Heart right ventricle (tissue), 16 donors: Measurements from ENCODE around the gene RYR3. TPM values are rescaled to one million over a fixed set of nuclear protein-coding genes. Genes with fewer than 3 reads are reported as not detected.

Experiments used
- ATAC-seq, 8 donors: fragments of 200-7000 bp; cut with Tn5 transposase; one replicate each; pipeline ENCODE4 v1.9.1; 2020; ENCODE audit warnings: mild to moderate bottlenecking in 8 of 8, moderate library complexity in 8 of 8, moderate number of reproducible peaks in 1 of 8
- DNase-seq, 2 donors: peaks; one replicate each; pipeline ENCODE4 v3.0.0-alpha.2; 2020
- H3K27ac ChIP-seq, 10 donors: fragments of 200-600 bp; sonication (generic) in 2 of 10; one replicate each; pipeline versions ENCODE4 v1.5.0 to v1.8.0; 2020 to 2022; ENCODE audit warnings: mild to moderate bottlenecking in 3 of 10
- H3K27me3 ChIP-seq, 7 donors: fragments of 200-600 bp; one replicate each; pipeline ENCODE4 v1.8.0; 2021 to 2022; ENCODE audit warnings: mild to moderate bottlenecking in 2 of 7
- H3K36me3 ChIP-seq, 9 donors: fragments of 200-600 bp; sonication (generic) in 1 of 9; one replicate each; pipeline versions ENCODE4 v1.5.0 to v1.8.0; 2020 to 2022; ENCODE audit warnings: mild to moderate bottlenecking in 2 of 9
- H3K4me1 ChIP-seq, 9 donors: fragments of 200-600 bp; sonication (generic) in 1 of 9; one replicate each; pipeline versions ENCODE4 v1.5.0 to v1.8.0; 2020 to 2022; ENCODE audit warnings: mild to moderate bottlenecking in 4 of 9
- H3K4me3 ChIP-seq, 10 donors: fragments of 200-600 bp; sonication (generic) in 2 of 10; one replicate each; pipeline versions ENCODE4 v1.5.0 to v1.8.0; 2020 to 2022; ENCODE audit warnings: mild to moderate bottlenecking in 7 of 10, moderate library complexity in 2 of 10
- H3K9me3 ChIP-seq, 11 donors: fragments of 200-600 bp in 10 of 11; sonication (generic) in 2 of 11; one replicate each; pipeline versions ENCODE4 v1.5.0 to v1.8.0; 2013 to 2022; ENCODE audit warnings: mild to moderate bottlenecking in 2 of 11, control low read depth in 1 of 11, moderate library complexity in 1 of 11
- CTCF ChIP-seq, 9 donors: fragments of 200-600 bp; sonication (generic) in 2 of 9; IDR thresholded peaks; one replicate each; pipeline versions ENCODE4 v1.5.0 to v1.8.0; 2021 to 2022; ENCODE audit warnings: antibody characterized with exemption in 9 of 9, mild to moderate bottlenecking in 5 of 9, moderate library complexity in 1 of 9
- WGBS, 2 donors: extraction: QIAGEN DNeasy Blood & Tissue Kit; methylation state at CpG; one replicate each; pipeline ENCODE4 v1.1.7; 2013; ENCODE audit warnings: inconsistent platforms in 1 of 2; 5-methylcytosine and 5-hydroxymethylcytosine counted together
- intact Hi-C, 10 donors: fragments of 100-400 bp; cut with DNase I; formaldehyde crosslinking; loops; one replicate each; pipeline versions ENCODE4 v1.11.1 to v1.14.2; 2022
- polyA plus RNA-seq, 2 donors: library from polyadenylated mRNA; stranded (reverse); fragments of 200-250 nt; gene quantifications; one replicate each; pipeline ENCODE4 v1.2.3, GENCODE V29; 2013
- total RNA-seq, 10 donors: library from RNA; stranded (reverse); fragmentation: NEBNext Ultra II Directional in 3 of 10; extraction: Animal tissue kit (Norgen Biotek cat#: 25700) in 3 of 10; gene quantifications; one replicate each; pipeline versions ENCODE4 v1.2.1 to v1.2.4, GENCODE V29; 2021 to 2023
- donor health status: Arrhythmogenic right ventricular cardiomyopathy.
- donor health status: ischemic (EF 13 %, LVEDD 7.1; RV severe dilation, severe dysfunction).
- donor health status: healthy with polysubstance abuse.
- donor health status: DM: no; HTN: yes; CAD: no.
- donor health status: DM: no; HTN: no; CAD: no.
- donor health status: ischemic (EF 25% LVEDD 6.9; RV normal size, moderate dysfunction).
- donor health status: ischemic (EF 25% LVEDD 5.7; RV mildly dilated, moderate dysfunction).
- donor health status: healthy.
- donor health status: DM: yes; HTN: yes; CAD: no.
- donor health status: Ischemic cardiomyopathy.
- donor health status: ischemic (EF 35%, LVEDD 5.7; RV mildly dilated, moderate dysfunction).
- donor health status: nonischemic (EF 11% LVEDD 7.7; RV severe dilation, severe dysfunction).
- donor health status: DM: yes; HTN: yes; CAD: no.
- donor health status: PGD.
- donor health status: ischemic (EF 29% LVEDD 5.4; RV normal size, mild dysfunction).
- donor health status: nonischemic (EF 23%, LVEDD 6.1; RV moderate dilation, normal function).

The RYR3 gene
- total and polyA plus RNA-seq, 12 donors, result 0.02 to 1.00 (median 0.13) TPM; not detected in 2

DNA sequence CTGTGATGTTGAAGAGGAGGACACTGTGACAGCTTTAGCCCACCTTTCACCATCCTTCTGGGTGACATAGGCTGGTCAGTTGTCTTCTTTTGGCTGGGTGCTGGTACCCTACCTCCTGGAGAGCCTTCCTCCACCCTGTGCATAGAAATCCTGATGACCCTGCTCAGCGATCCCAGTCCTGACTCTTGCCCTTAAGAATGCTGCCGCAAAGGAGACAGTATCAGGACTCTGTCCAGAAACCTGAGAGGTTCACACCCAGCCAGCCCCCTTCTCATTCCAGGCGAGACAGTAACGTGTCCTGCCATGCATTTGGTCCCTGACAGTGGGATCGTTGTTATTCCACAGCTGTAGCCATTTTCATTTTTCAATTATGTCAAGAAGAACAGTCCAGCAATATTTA, 344.7 kb downstream of the RYR3 start:
- H3K27me3 ChIP-seq, result peaks cover 0 to 7% (median 0%) of the 10 kb centered on the region in 7 donors
- 41 to 63% methylated on average over 5 of the region's 5 CpGs for WGBS, 2 donors
- H3K27ac ChIP-seq, result no peak overlapping the region
- no peaks in the 10 kb centered on the region for H3K36me3 ChIP-seq
- intact Hi-C loops, result loop anchor here in 1 of 10 donors (10.0 kb wide), 1 partner anchor 331 kb away; no protein-coding TSS in a partner anchor
- no peaks in the 10 kb centered on the region for H3K9me3 ChIP-seq
- H3K4me3 ChIP-seq, result no peak overlapping the region
- H3K4me1 ChIP-seq, result no peaks in the 10 kb centered on the region
- DNase-seq (no peak), ATAC-seq (no peak)
- TF ChIP-seq CTCF (IDR thresholded peaks at IDR 0.05), result no peak

GRCh38 chr15:33656168-33656567, 345.4 kb downstream of the RYR3 start:
- 77 to 86% methylated on average over 6 of the region's 6 CpGs for WGBS, 2 donors
- no peaks in the 10 kb centered on the region for H3K9me3 ChIP-seq
- DNase-seq (no peak), ATAC-seq (no peak)
- intact Hi-C loops, result loop anchor here in 1 of 10 donors (10.0 kb wide), 1 partner anchor 331 kb away; no protein-coding TSS in a partner anchor
- H3K4me1 ChIP-seq, result no peaks in the 10 kb centered on the region
- TF ChIP-seq CTCF (IDR thresholded peaks at IDR 0.05), result no peak
- no peaks in the 10 kb centered on the region for H3K36me3 ChIP-seq
- peaks cover 0 to 7% (median 0%) of the 10 kb centered on the region in 7 donors for H3K27me3 ChIP-seq
- H3K4me3 ChIP-seq, result no peak overlapping the region
- no peak overlapping the region for H3K27ac ChIP-seq

DNA sequence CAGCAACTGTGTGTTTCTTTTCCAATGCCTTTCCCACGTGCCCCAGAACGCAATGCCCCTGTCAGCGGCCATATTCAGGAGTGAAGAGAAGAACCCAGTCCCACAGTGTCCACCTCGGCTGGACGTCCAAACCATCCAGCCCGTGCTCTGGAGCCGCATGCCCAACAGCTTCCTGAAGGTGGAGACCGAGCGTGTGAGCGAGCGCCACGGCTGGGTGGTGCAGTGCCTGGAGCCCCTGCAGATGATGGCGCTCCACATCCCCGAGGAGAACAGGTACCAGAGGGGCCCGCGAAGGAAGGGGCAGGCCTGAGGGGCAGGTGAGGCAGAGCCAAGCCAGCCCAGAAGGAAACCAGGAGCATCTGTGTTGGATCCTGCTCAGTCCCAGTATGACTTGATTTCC, 349.4 kb downstream of the RYR3 start:
- Histone ChIP-seq H3K4me3 (no peak overlapping the region), H3K27ac (no peak overlapping the region), H3K9me3 (no peaks in the 10 kb centered on the region), H3K4me1 (no peaks in the 10 kb centered on the region), H3K36me3 (no peaks in the 10 kb centered on the region), H3K27me3 (peaks cover 0 to 4% (median 0%) of the 10 kb centered on the region in 7 donors)
- no peak for TF ChIP-seq CTCF (IDR thresholded peaks at IDR 0.05)
- no peak for ATAC-seq
- intact Hi-C loops, result no loop called here
- WGBS, 2 donors, result 89 to 92% methylated on average over 16 of the region's 16 CpGs
- DNase-seq, result no peak

DNA sequence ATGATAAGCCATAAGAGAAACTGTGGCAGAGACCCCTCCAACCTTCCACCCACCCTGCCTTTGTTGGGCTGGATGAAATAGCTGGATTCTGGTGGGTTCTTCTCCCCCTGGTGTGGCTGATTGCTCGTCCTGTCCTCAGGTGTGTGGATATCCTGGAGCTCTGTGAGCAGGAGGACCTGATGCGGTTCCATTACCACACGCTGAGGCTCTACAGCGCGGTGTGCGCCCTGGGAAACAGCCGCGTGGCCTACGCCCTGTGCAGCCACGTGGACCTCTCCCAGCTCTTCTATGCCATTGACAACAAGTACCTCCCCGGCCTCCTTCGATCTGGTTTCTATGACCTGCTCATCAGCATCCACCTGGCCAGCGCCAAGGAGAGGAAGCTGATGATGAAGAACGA, 351.2 kb downstream of the RYR3 start:
- no peak for DNase-seq
- TF ChIP-seq CTCF (IDR thresholded peaks at IDR 0.05), result no peak
- no peak overlapping the region for H3K27ac ChIP-seq
- no peak overlapping the region for H3K4me3 ChIP-seq
- WGBS, 2 donors, result 89 to 91% methylated on average over 14 of the region's 14 CpGs
- peaks cover 0 to 4% (median 0%) of the 10 kb centered on the region in 7 donors for H3K27me3 ChIP-seq
- no peaks in the 10 kb centered on the region for H3K9me3 ChIP-seq
- no peaks in the 10 kb centered on the region for H3K36me3 ChIP-seq
- ATAC-seq, result no peak
- no peaks in the 10 kb centered on the region for H3K4me1 ChIP-seq
- intact Hi-C loops, result no loop called here
